DND-41 (cell line): Measurements from ENCODE around the gene TAGAP.
"Not testable (repeated sequence)": the region's sequence is repeated elsewhere in the genome, so short reads cannot be mapped to it uniquely, and the experiment has no call there.

Experiments used
- ATAC-seq: fragments of 200-7000 bp; cut with Tn5 transposase; 3 replicates; pipeline ENCODE4 v1.9.1; 2021; ENCODE audit warnings: low read depth; ENCODE audit not compliant: insufficient read depth
- DNase-seq: peaks from one replicate; pipeline ENCODE4 v3.0.0-alpha.2; 2020
- H2AFZ ChIP-seq: 2 replicates; pipeline ENCODE4 v1.6.0; 2012; ENCODE audit warnings: low read depth, low read length
- H3K27ac ChIP-seq: 2 replicates; pipeline ENCODE4 v1.5.1; 2012; ENCODE audit warnings: low read length, inconsistent platforms
- H3K27me3 ChIP-seq: fragments of 200-600 bp; sonication (generic); 2 replicates; pipeline ENCODE4 v1.6.0; 2012; ENCODE audit warnings: low read length, mild to moderate bottlenecking, inconsistent platforms; ENCODE audit not compliant: insufficient read depth, poor library complexity
- H3K36me3 ChIP-seq: 2 replicates; pipeline ENCODE4 v1.5.1; 2012; ENCODE audit warnings: low read length, inconsistent platforms; ENCODE audit not compliant: insufficient read depth
- H3K4me1 ChIP-seq: 2 replicates; pipeline ENCODE4 v1.5.1; 2012; ENCODE audit warnings: mild to moderate bottlenecking, low read length; ENCODE audit not compliant: insufficient read depth
- H3K4me2 ChIP-seq: 2 replicates; pipeline ENCODE4 v1.6.0; 2012; ENCODE audit warnings: mild to moderate bottlenecking, moderate library complexity, low read length, inconsistent platforms; ENCODE audit not compliant: insufficient read depth
- H3K4me3 ChIP-seq, 2 experiments: fragments of 200-600 bp in 1 of 2; shearing (Covaris generic) in 1 of 2; 2 replicates each; pipeline ENCODE4 v1.5.1; 2012 to 2016; ENCODE audit warnings: inconsistent platforms in 2 of 2, low read length in 2 of 2, mild to moderate bottlenecking in 2 of 2, low read depth in 1 of 2, moderate library complexity in 1 of 2
- H3K79me2 ChIP-seq: 2 replicates; pipeline ENCODE4 v1.6.0; 2012; ENCODE audit warnings: low read length, inconsistent platforms; ENCODE audit not compliant: insufficient read depth
- H3K9ac ChIP-seq: 2 replicates; pipeline ENCODE4 v1.6.0; 2012; ENCODE audit warnings: low read depth, mild to moderate bottlenecking, inconsistent platforms, low read length, moderate library complexity
- H3K9me3 ChIP-seq: 2 replicates; pipeline ENCODE4 v1.5.1; 2012; ENCODE audit warnings: low read length, moderate library complexity, mild to moderate bottlenecking, inconsistent platforms; ENCODE audit not compliant: insufficient read depth, severe bottlenecking
- H4K20me1 ChIP-seq: 2 replicates; pipeline ENCODE4 v1.6.0; 2012; ENCODE audit warnings: low read length; ENCODE audit not compliant: insufficient read depth
- CTCF ChIP-seq: IDR thresholded peaks from 2 replicates; pipeline ENCODE4 v1.5.1; 2012; ENCODE audit warnings: borderline replicate concordance, low read length, moderate library complexity, mild to moderate bottlenecking; ENCODE audit not compliant: poor library complexity, severe bottlenecking; ENCODE audit errors: extremely low read depth
- EZH2 ChIP-seq: IDR thresholded peaks from 3 replicates; pipeline ENCODE4 v1.6.1; 2012; ENCODE audit warnings: borderline replicate concordance, low read depth, mild to moderate bottlenecking, moderate library complexity, low read length, inconsistent platforms; ENCODE audit not compliant: severe bottlenecking

TAGAP gene

GRCh38 chr6:159017757-159018559 is 26.8 kb downstream of the TAGAP start:
- Histone ChIP-seq H3K4me1 (peaks cover 11% of the 10 kb centered on the region), H2AFZ (no peak overlapping the region), H3K36me3 (no peaks in the 10 kb centered on the region), H3K79me2 (no peaks in the 10 kb centered on the region), H3K4me2 (no peak overlapping the region), H3K9ac (no peak overlapping the region), H4K20me1 (no peaks in the 10 kb centered on the region), H3K27ac (no peak overlapping the region), H3K9me3 (no peaks in the 10 kb centered on the region), H3K27me3 (no peaks in the 10 kb centered on the region), H3K4me3 (no peak overlapping the region)
- DNase-seq (no peak), ATAC-seq (no peak)
- TF ChIP-seq CTCF, result no peak
- TF ChIP-seq EZH2, result no peak

GRCh38 chr6:159014406-159014805 is 30.4 kb downstream of the TAGAP start:
- H4K20me1 ChIP-seq, result no peaks in the 10 kb centered on the region
- H3K4me1 ChIP-seq, result peaks cover 11% of the 10 kb centered on the region
- H3K36me3 ChIP-seq, result no peaks in the 10 kb centered on the region
- H3K27ac ChIP-seq, result no peak overlapping the region
- H3K27me3 ChIP-seq, result no peaks in the 10 kb centered on the region
- TF ChIP-seq CTCF (no peak), EZH2 (no peak)
- no peak overlapping the region for H2AFZ ChIP-seq
- DNase-seq (no peak), ATAC-seq (no peak)
- H3K4me3 ChIP-seq, result no peak overlapping the region
- no peaks in the 10 kb centered on the region for H3K79me2 ChIP-seq
- H3K4me2 ChIP-seq, result no peak overlapping the region
- H3K9me3 ChIP-seq, result no peaks in the 10 kb centered on the region
- H3K9ac ChIP-seq, result no peak overlapping the region

GRCh38 chr6:159013229-159013628 is 31.6 kb downstream of the TAGAP start:
- Histone ChIP-seq H3K4me2 (no peak overlapping the region), H3K27ac (no peak overlapping the region), H3K4me1 (peaks cover 7% of the 10 kb centered on the region), H2AFZ (no peak overlapping the region), H3K9ac (no peak overlapping the region), H3K27me3 (no peaks in the 10 kb centered on the region), H3K9me3 (no peaks in the 10 kb centered on the region), H4K20me1 (no peaks in the 10 kb centered on the region), H3K79me2 (no peaks in the 10 kb centered on the region), H3K4me3 (no peak overlapping the region), H3K36me3 (no peaks in the 10 kb centered on the region)
- DNase-seq (no peak), ATAC-seq (no peak)
- TF ChIP-seq EZH2 (no peak), CTCF (no peak)

GRCh38 chr6:159012201-159012600 is 32.6 kb downstream of the TAGAP start:
- Histone ChIP-seq H3K4me3 (no peak overlapping the region), H4K20me1 (no peaks in the 10 kb centered on the region), H3K79me2 (no peaks in the 10 kb centered on the region), H3K36me3 (no peaks in the 10 kb centered on the region), H3K9ac (no peak overlapping the region), H3K27ac (no peak overlapping the region), H3K4me2 (no peak overlapping the region), H3K4me1 (no peaks in the 10 kb centered on the region), H3K9me3 (no peaks in the 10 kb centered on the region), H2AFZ (no peak overlapping the region), H3K27me3 (no peaks in the 10 kb centered on the region)
- DNase-seq, result no peak
- TF ChIP-seq EZH2 (no peak), CTCF (no peak)
- no peak for ATAC-seq

GRCh38 chr6:159010037-159010612 is 34.7 kb downstream of the TAGAP start:
- not testable (repeated sequence) for H4K20me1 ChIP-seq, DNase-seq, H3K79me2 ChIP-seq, H3K27ac ChIP-seq, H2AFZ ChIP-seq, H3K9me3 ChIP-seq, H3K4me1 ChIP-seq, H3K27me3 ChIP-seq, H3K9ac ChIP-seq, H3K36me3 ChIP-seq, ATAC-seq, H3K4me2 ChIP-seq, H3K4me3 ChIP-seq
